Aorta (tissue), 5 donors: Measurements from ENCODE around the gene COL8A1. TPM values are rescaled to one million over a fixed set of nuclear protein-coding genes. Genes with fewer than 3 reads are reported as not detected.

ENCODE experiments used
- ATAC-seq: fragments of 200-7000 bp; cut with Tn5 transposase; one replicate; pipeline ENCODE4 v1.9.1; 2022; ENCODE audit warnings: moderate library complexity; ENCODE audit not compliant: low FRiP score
- DNase-seq, 2 donors: peaks; one replicate each; pipeline ENCODE4 v3.0.0-alpha.2; 2020
- H3K27ac ChIP-seq, 2 donors: one replicate each; pipeline ENCODE4 v1.5.1; 2013; ENCODE audit warnings: low read length in 2 of 2, mild to moderate bottlenecking in 2 of 2, moderate library complexity in 2 of 2, control low read depth in 1 of 2, inconsistent platforms in 1 of 2, low read depth in 1 of 2
- H3K27me3 ChIP-seq, 2 donors: one replicate each; pipeline ENCODE4 v1.6.1; 2013; ENCODE audit warnings: control low read depth in 1 of 2, low read length in 1 of 2, mild to moderate bottlenecking in 1 of 2, moderate library complexity in 1 of 2; ENCODE audit not compliant: insufficient read depth in 2 of 2, control insufficient read depth in 1 of 2
- H3K36me3 ChIP-seq, 2 donors: one replicate each; pipeline ENCODE4 v1.6.1; 2013; ENCODE audit warnings: control low read depth in 1 of 2, low read length in 1 of 2, mild to moderate bottlenecking in 1 of 2; ENCODE audit not compliant: insufficient read depth in 2 of 2, control insufficient read depth in 1 of 2
- H3K4me1 ChIP-seq, 2 donors: one replicate each; pipeline ENCODE4 v1.6.1; 2013; ENCODE audit warnings: low read length in 2 of 2, control low read depth in 1 of 2, mild to moderate bottlenecking in 1 of 2, moderate library complexity in 1 of 2; ENCODE audit not compliant: insufficient read depth in 2 of 2, control insufficient read depth in 1 of 2
- H3K4me3 ChIP-seq, 2 donors: one replicate each; pipeline ENCODE4 v1.5.1; 2013; ENCODE audit warnings: low read length in 2 of 2, control low read depth in 1 of 2, mild to moderate bottlenecking in 1 of 2
- H3K9me3 ChIP-seq: one replicate; pipeline ENCODE4 v1.6.1; 2013; ENCODE audit warnings: mild to moderate bottlenecking, low read length; ENCODE audit not compliant: control insufficient read depth
- WGBS, 2 donors: extraction: QIAGEN DNeasy Blood & Tissue Kit; methylation state at CpG; one replicate each; pipeline ENCODE4 v1.1.7; 2013; 5-methylcytosine and 5-hydroxymethylcytosine counted together
- intact Hi-C, 2 donors: fragments of 100-400 bp; cut with DNase I; formaldehyde crosslinking; loops; one replicate each; pipeline versions ENCODE4 v1.14.2 to v1.15.0; 2022
- polyA plus RNA-seq, 2 donors: library from polyadenylated mRNA; stranded (reverse); fragments of 200-250 nt; gene quantifications; one replicate each; pipeline ENCODE4 v1.2.3, GENCODE V29; 2013
- total RNA-seq, 2 donors: library from RNA; stranded (reverse); fragmentation: NEBNext Ultra II Directional; extraction: Animal tissue kit (Norgen Biotek cat#: 25700); gene quantifications; one replicate each; pipeline ENCODE4 v1.2.1, GENCODE V29; 2021
- donor health status: healthy with polysubstance abuse.
- donor health status: Bipolar disorder and iron deficiency.
- donor health status: DM: no; HTN: no; CAD: no.
- donor health status: DM: no; HTN: no; CAD: no.
- donor health status: DM: yes; HTN: yes; CAD: no.

Gene COL8A1
- total and polyA plus RNA-seq, 4 donors: 208 to 514 (median 270) TPM

- H3K36me3 ChIP-seq: peaks cover 0 to 7% of the 10 kb centered on the region in 2 donors
- ATAC-seq: no peak
- 85 to 86% methylated on average over 3 of the region's 3 CpGs for WGBS, 2 donors
- intact Hi-C loops: no loop called here
- peaks cover 0 to 2% of the 10 kb centered on the region in 2 donors for H3K4me1 ChIP-seq
- no peaks in the 10 kb centered on the region for H3K9me3 ChIP-seq
- H3K27ac ChIP-seq: no peak overlapping the region
- H3K27me3 ChIP-seq: no peaks in the 10 kb centered on the region
- DNase-seq: no peak
- H3K4me3 ChIP-seq: no peak overlapping the region
Observed at GRCh38 chr3:99781761-99782160, 143.4 kb downstream of the COL8A1 start.

- no peaks in the 10 kb centered on the region for H3K9me3 ChIP-seq
- WGBS, 2 donors: 57 to 59% methylated on average over 5 of the region's 5 CpGs
- no peak overlapping the region for H3K27ac ChIP-seq
- ATAC-seq (no peak), DNase-seq (no peak)
- intact Hi-C loops: no loop called here
- H3K36me3 ChIP-seq: peaks cover 0 to 5% of the 10 kb centered on the region in 2 donors
- H3K4me3 ChIP-seq: no peak overlapping the region
- no peaks in the 10 kb centered on the region for H3K4me1 ChIP-seq
- no peaks in the 10 kb centered on the region for H3K27me3 ChIP-seq
Observed at GRCh38 chr3:99783011-99783573, 144.7 kb downstream of the COL8A1 start.

GRCh38 chr3:99789011-99789721, 150.8 kb downstream of the COL8A1 start:
- H3K4me1 ChIP-seq: no peaks in the 10 kb centered on the region
- H3K27ac ChIP-seq: no peak overlapping the region
- ATAC-seq (peak; percentile 89), DNase-seq (no peak)
- WGBS, 2 donors: 17 to 18% methylated on average over 3 of the region's 3 CpGs
- no peaks in the 10 kb centered on the region for H3K27me3 ChIP-seq
- H3K36me3 ChIP-seq: peaks cover 0 to 2% of the 10 kb centered on the region in 2 donors
- intact Hi-C loops: no loop called here
- H3K4me3 ChIP-seq: no peak overlapping the region
- H3K9me3 ChIP-seq: no peaks in the 10 kb centered on the region

GRCh38 chr3:99794485-99794884, 156.1 kb downstream of the COL8A1 start:
- no peaks in the 10 kb centered on the region for H3K9me3 ChIP-seq
- H3K4me3 ChIP-seq: no peak overlapping the region
- H3K27ac ChIP-seq: no peak overlapping the region
- WGBS, 2 donors: 95 to 96% methylated on average over 8 of the region's 8 CpGs
- ATAC-seq: no peak
- peaks cover 0 to 5% of the 10 kb centered on the region in 2 donors for H3K36me3 ChIP-seq
- H3K4me1 ChIP-seq: no peaks in the 10 kb centered on the region
- DNase-seq: no peak
- no peaks in the 10 kb centered on the region for H3K27me3 ChIP-seq
- intact Hi-C loops: no loop called here

GRCh38 chr3:99795573-99795972, 157.2 kb downstream of the COL8A1 start:
- ATAC-seq (no peak), DNase-seq (no peak)
- 92 to 93% methylated on average over 15 of the region's 15 CpGs for WGBS, 2 donors
- Histone ChIP-seq H3K27ac (no peak overlapping the region), H3K9me3 (no peaks in the 10 kb centered on the region), H3K4me3 (no peak overlapping the region), H3K4me1 (no peaks in the 10 kb centered on the region), H3K36me3 (peaks cover 0 to 3% of the 10 kb centered on the region in 2 donors), H3K27me3 (no peaks in the 10 kb centered on the region)
- intact Hi-C loops: no loop called here

- 86 to 90% methylated on average over 4 of the region's 4 CpGs for WGBS, 2 donors
- no peak overlapping the region for H3K27ac ChIP-seq
- H3K9me3 ChIP-seq: no peaks in the 10 kb centered on the region
- no peak for ATAC-seq
- intact Hi-C loops: no loop called here
- peaks cover 0 to under 1% of the 10 kb centered on the region in 2 donors for H3K36me3 ChIP-seq
- no peaks in the 10 kb centered on the region for H3K4me1 ChIP-seq
- no peak overlapping the region for H3K4me3 ChIP-seq
- H3K27me3 ChIP-seq: no peaks in the 10 kb centered on the region
- no peak for DNase-seq
Observed at GRCh38 chr3:99799422-99799821, 161.0 kb downstream of the COL8A1 start.

GRCh38 chr3:99803297-99803696, 164.9 kb downstream of the COL8A1 start:
- no peaks in the 10 kb centered on the region for H3K4me1 ChIP-seq

GRCh38 chr3:99805160-99805559, 166.8 kb downstream of the COL8A1 start:
- H3K9me3 ChIP-seq: peaks cover 3% of the 10 kb centered on the region
- no peaks in the 10 kb centered on the region for H3K4me1 ChIP-seq
- no peak for DNase-seq
- intact Hi-C loops: loop anchor here in 1 of 2 donors (10.0 kb wide), 1 partner anchor 990 kb away; no protein-coding TSS in a partner anchor
- no peak overlapping the region for H3K27ac ChIP-seq
- no peaks in the 10 kb centered on the region for H3K36me3 ChIP-seq
- ATAC-seq: no peak
- 97 to 100% methylated on average over 2 of the region's 2 CpGs for WGBS, 2 donors
- no peak overlapping the region for H3K4me3 ChIP-seq
- no peaks in the 10 kb centered on the region for H3K27me3 ChIP-seq

More at GRCh38 chr3:99803297-99803696, 164.9 kb downstream of the COL8A1 start:
- Histone ChIP-seq H3K36me3 (no peaks in the 10 kb centered on the region), H3K27ac (no peak overlapping the region), H3K4me3 (no peak overlapping the region), H3K9me3 (peaks cover 3% of the 10 kb centered on the region), H3K27me3 (no peaks in the 10 kb centered on the region)
- ATAC-seq (no peak), DNase-seq (no peak)
- 91 to 93% methylated on average over 1 of the region's 1 CpG for WGBS, 2 donors
- intact Hi-C loops: loop anchor here in 1 of 2 donors (10.0 kb wide), 1 partner anchor 988 kb away; no protein-coding TSS in a partner anchor
